SIG-M5 treated with dmso at 0.1 percent for 504 hours (cell line): Measurements from ENCODE around the gene CAMTA1.
"Not testable (repeated sequence)": the region's sequence is repeated elsewhere in the genome, so short reads cannot be mapped to it uniquely, and the experiment has no call there.

Source experiments
- DNase-seq: peaks from one replicate; lab custom pipeline; 2025; ENCODE audit not compliant: unreplicated experiment; lab: John Stamatoyannopoulos, UW

CAMTA1 gene

DNA sequence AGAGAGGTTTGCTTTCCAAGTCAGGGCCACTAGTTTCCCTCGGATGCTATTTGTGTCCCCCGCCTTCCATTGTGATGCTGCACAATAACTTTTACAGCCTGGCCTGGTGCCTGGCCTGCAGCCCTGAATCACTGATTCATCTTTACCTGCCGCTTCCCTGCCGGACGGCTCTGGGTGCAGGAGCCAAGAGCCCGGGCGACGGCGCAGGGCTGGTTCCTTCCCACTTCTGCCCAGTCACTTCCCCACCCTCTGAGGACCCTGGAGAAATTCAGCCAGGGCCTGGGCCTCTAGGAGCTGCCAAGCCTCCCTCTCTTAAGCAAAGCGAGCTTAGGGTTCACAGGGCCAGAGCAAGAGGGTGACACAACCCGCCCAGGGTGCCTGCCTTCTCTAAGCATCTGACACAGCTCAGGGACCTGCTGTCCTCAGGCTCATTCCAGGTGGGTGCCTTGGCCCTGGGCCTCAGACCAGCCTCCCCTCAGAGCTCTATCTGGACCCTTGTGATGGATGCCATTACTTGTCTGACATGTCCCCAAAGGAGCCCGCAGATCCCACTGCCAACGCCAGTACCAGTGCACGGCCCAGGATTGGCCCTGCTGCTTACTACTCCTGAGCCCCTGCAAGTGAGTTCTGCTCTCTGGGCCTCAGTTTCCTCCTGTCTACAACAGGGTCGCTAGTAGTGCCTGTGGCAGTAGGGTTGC lies 604.8 kb downstream of the CAMTA1 start:
- DNase-seq: no peak

DNA sequence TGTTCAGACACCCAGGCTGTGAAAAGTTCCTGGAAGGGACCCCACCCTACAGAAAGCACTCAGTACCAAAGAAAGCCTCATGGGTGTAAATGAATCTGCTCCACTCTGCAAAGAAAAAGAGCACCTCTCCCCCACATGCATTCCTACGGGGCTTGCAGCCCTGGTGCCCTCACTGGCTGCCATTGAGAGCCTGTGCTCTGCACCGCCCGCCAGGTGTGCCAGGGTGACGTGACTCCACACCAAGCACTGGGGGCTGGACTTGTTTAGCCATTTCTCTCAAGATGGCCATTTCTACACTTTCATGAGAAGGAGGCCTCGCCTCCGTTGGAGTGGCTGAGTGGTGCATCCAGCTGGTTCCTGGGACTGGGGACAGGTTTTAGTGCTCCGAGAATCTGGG lies 605.3 kb downstream of the CAMTA1 start:
- no peak for DNase-seq

DNA sequence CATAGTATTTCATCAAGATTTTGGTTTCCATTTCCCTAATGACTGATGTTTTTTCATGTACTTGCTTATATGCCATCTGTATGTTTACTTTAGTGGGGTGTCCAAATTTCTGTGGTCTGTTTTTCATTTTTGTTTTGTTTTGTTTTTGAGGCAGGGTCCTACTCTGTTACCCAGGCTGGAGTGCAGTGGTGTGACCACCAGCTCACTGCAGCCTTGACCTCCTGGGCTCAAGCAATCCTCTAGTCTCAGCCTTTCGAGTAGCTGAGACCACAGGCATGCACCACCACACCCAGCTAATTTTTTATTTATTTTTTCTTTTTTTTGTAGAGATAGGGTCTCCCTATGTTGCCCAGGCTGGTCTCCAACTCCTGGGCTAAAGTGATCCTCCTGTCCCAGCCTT lies 607.9 kb downstream of the CAMTA1 start:
- DNase-seq: no peak

DNA sequence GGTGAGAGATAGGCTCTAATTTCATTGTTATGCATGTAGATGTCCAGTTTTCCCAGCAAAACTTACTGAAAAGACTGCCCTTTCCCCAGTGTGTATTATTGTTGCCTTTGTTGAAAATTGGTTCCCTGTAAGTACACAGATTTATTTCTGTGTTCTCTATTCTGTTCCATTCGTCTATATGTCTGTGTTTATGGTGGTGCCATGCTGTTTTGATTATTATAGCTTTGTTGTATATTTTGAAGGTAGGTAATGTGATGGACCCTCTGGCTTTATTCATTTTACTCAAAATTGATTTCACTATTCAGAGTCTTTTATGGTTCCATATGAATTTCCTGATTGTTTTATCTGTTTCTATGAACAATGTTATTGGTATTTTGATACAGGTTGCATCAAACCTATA lies 610.0 kb downstream of the CAMTA1 start:
- DNase-seq: no peak

DNA sequence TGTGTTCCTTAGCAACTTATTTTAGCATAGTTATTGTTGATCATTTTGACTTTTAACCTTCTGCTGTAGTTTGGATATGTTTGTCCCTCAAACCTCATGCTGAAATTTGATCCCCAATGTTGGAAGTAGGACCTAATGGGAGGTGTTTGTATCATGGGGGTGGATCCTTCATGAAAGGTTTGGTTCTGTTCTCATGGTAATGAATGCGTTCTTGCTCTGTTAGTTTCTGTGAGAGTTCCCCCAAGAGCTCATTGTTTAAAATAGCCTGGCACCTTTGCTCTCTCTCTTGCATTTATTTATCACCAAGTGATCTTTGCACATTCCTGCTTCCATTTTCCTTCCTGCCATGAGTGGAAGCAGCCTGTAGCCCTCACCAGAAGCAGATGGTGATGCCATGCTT lies 613.7 kb downstream of the CAMTA1 start:
- DNase-seq: no peak

DNA sequence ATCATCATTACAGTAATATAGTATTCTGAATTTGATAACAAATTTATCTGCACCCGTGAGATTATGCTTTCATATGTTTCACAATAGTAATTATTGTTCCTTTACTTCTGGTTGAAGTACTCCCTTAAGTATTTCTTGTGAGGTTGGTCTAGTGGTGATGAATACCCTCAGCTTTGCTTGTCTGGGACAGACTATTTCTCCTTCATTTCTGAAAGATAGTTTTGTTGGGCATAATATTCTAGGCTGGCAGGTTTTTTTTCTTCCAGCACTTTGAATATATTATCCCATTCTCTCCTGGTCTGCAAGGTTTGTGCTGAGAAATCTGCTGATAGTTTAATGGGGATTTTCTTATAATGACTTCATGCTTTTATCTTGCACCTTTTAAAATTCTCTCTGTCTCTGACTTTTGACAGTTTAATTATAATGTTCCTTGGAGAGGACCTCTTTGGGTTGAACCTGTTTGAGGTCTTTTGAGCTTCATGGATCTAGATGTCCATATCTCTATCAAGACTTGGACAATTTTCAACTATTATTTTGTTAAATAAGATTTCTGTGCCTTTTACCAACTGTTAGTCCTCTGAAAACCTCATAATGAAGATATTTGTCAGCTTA lies 614.4 kb downstream of the CAMTA1 start:
- no peak for DNase-seq

DNA sequence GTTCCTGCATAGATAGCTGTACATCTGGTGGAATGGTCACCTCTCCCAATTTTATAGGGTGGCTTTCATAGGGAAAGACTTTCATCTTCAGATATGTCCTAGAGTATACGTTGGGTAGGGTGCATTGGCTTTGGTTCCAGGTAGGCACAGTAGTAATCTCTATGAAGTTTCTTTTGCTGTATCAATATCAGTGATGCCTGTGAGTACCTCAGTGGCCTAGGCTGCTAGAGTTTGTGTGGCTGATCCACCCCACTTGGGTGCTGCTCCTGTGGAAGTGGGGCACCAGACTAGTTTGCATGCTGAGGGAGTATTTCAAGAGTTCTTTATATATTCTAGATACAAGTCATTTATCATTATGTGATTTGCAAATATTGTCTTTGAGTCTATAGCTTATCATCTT lies 615.3 kb downstream of the CAMTA1 start:
- no peak for DNase-seq

DNA sequence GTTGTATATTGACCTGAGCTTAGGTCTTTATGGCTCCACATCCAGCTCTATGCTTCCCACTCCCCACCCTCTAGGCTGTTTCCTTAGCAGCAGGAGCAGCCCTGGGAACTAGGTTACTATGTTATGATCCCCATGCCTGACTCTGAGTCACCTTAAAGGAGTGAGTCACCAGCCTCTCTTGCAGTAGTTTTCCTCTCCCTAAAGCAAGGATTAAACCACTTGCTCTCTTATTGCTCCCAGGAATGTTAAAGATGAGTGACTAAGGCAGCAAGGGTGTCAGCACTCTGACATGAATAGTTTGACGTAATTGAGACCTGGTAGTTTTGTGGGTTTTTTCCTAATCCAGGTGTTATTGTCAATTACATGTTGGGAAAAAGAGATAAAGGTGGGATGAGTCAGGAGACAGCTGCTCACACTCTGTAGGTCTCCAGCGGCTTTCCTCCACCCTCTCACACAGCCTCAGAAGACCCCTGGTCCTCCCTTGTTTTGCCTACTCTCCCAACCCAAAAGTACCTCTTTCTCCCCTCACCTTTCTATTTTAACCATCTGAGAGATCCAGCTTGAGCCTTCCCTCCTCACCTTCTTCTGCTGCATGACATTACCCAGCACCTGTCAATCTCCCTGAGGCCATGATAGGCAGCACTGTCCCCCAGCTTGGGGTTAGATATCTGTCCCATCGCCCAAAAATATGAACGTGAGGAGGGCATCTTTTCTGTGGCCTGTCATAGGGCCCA lies 616.7 kb downstream of the CAMTA1 start:
- peak; percentile 12 for DNase-seq

DNA sequence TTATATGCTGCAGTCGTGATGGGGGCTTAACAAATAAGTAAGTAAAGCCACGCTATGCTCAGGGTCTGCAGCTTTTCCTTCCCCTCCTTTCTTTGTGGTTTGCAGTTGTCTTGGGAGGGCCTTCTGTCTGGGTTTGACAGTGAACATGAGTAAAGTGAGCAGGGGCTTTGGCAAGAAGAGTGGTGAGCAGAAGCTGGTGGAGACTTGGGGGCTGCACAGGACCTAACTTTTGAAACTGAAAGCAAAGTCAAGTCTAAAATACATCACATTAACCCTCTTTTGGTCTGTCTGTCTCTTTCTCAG lies 617.2 kb downstream of the CAMTA1 start:
- DNase-seq: no peak

DNA sequence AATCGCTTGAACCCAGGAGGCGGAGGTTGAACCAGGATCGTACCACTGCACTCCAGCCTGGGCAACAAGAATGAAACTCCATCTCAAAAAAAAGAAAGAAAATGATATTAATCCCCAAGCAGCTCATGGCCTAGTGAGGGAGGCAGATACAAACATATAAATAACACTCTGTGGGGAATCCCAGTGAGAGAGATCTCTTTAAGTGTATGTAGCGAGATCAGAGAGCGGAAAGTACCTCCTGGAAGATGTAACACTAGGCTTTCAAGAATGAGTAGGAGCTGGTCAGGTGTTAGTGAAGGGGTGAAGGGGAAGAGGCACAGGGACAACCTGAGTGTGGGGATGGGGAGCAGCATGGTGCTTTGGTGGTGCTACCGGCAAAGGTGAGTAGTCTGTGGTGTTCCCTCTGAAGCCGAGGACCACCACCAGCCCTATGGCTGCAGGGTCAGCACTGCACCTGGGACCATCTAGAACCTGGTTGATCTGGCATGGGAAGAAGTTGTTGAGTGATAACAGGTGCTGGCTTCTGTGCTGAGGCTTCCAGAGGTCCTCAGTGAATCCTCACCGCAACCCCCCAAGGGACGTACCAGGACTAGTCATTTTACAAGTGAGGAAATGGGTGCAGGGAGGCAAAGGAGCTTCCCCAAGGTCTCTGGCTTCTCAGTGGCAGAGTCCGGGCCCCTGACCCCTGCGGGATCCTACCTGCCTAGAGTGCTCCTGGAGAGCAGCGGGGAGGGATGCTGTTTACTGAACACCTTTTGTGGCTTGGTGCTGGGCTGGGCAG lies 618.2 kb downstream of the CAMTA1 start:
- DNase-seq: no peak

DNA sequence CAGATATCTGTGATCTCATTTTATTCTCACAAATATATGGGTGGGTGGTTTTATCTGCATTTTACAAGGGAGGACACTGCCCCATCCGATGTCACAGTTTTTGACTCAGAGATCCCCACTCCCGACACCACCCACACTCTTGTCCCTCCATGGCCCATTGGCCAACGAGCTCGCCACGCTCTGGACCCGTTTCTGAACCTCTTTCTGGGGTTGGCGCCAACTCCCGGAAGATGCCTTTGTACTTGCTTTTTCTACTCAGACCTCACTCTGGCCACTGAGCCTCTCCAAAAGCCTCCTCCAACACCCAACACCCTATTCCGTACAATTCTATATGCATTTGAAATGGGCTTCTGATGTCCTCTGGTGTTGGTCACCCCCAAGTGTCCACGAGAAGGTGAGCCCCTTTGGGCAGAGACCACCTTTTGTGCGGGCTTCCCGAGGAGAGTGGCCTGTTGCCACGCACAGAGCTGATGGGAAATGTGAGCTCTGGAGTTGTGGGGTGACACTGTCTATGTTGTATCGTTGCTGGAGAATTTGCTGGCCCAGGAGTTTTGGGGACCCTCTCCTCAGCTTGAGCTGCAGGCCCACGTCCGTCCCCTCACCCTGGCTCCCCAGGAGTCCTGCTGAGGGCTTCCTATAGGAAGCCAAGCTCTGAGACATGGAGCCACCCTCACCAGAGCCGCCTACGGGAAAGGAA lies 618.9 kb downstream of the CAMTA1 start:
- DNase-seq: no peak

DNA sequence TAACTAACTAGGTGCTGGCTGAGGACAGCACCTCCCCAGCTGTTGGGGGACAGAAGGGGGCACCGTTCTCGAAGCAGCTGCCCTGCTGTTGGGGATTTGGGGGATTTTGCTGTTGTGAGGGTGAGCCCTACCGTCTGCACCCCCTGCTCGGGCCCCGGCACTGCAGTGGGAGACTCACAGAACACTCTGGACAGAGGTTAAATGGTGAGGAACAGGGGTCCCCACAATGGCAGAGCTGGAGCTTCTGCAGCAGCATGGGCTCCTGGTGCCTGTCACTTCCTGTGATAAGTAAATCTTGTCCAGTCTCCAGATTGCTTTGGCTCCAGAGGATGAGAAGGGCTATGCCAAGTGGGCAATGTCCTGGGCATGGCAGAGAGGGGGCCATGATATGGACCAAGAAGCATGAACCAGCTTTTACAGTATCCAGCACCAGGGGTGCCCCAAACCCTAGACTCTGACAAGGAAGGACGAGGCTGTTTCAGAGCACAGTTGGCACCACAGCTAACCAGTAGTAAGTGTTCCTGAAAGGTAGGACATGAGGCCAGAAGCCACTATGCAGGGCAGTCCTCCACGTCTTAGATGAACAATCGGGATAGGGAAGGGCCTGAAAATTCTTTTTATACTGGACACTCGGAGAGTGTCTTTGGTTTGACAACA lies 620.7 kb downstream of the CAMTA1 start:
- no peak for DNase-seq

DNA sequence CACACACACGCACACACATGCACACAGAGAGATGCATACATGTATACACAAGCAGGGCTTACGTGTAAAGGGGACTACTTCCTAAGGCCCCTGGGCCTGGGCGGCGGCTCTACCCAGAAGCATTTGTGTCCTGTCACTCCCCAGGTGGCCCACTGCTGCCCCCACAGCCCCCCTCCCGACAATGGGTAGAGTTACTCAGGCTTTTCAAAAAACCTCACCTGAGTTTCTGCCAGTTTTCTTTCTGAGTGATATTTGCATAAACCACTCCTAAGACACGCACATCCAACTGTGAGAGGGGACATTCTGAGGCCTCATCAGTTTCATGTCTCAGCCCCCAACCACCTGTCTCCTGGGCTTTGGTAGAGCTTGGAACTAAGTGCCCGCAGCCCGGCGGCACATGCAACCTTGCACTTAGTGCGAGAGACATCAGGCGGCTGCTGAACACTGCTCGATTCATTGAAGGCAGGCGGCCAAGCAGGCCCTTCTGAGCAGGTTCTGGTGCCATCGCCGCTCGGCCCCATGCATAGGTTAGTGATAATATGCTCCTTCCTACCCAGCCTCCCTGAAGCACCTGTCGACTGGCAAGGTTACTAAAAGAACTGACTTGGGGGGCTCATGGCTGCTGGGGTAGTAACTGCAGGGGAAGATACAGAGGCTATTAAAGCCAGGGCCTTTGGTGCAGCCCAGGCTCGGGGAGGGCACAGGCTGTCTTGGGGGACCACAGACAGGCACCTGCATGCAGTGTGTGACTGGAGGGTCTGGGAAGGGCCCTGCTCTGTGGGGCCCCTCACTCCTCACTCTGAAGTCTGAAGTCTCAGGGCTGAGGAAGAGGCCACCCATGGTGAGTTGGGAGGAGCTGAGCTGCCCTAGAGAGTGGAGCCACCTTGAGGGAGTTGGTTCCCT lies 621.6 kb downstream of the CAMTA1 start:
- DNase-seq: no peak

DNA sequence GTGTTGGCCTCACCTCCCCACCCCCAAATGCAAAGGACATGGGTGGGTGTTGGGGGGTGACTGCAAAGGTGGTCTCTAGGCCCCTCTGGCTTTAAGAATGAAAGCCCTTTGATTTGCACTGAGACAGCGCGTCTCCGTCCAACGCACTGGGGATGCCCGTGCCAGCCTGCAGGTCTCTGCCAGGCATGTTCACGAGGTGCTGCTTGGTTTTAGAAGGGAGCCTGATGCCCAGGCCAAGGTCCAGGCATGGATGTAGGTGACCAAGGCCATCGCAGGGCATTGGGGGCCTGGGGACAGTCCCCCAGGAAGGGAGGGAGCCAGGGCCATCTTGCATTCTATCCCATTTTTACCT lies 622.3 kb downstream of the CAMTA1 start:
- no peak for DNase-seq

DNA sequence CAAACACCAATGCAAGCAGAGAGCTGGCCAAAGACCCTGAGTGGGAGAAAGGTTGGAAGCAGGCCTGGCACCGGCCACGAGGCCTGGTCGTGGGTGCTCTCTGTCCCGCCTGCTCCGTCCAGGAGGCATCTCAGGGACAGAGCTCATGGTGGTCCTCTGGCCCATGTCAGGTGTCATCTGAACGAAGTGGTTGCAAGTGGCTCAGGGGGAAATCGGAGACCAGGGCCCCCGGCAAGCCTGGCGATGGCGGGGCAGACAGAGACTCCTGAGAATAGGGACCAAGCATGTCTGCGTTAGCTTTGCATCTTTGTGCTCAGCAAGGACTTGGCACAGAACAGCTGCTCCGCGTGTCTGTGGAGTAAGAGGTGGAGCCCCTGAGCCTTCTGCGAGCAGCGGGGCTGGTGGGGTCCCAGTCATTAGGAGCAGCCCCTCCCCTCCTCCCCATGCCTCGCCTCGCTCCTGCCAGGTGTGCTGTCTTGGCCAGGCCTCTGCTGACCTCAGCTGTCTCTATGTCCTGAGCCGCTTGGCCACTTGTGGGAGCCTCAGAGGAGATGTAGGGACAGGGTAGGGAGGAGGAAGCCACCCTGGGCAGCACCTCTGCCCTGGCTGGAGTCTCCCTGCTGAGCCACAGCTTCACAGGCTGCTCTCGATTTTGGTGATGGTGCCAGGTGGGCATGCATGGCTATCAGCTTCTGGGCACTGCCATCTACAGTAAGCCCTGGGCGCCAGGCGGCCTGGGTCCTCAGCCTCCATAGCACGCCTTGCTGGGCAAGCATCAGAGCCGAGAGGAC lies 622.9 kb downstream of the CAMTA1 start:
- DNase-seq: no peak

DNA sequence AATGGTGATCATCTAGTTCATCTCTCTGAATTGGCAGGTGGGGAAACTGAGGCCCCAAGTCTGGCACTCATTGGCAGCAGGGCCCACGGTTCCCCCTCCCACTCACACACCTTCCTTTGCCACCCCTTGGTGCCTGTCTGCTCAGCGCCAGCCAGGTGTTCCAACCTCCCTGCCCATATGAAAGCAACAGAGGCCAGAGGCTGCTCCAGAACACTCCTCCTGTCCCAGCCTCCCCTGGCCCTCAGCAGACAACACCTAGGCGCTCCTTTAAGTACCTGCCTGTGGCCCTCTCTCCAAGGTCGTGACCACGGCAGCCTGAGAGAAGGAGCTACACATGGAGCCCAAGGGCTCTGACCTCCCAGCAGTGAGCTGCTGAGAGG lies 623.5 kb downstream of the CAMTA1 start:
- no peak for DNase-seq

DNA sequence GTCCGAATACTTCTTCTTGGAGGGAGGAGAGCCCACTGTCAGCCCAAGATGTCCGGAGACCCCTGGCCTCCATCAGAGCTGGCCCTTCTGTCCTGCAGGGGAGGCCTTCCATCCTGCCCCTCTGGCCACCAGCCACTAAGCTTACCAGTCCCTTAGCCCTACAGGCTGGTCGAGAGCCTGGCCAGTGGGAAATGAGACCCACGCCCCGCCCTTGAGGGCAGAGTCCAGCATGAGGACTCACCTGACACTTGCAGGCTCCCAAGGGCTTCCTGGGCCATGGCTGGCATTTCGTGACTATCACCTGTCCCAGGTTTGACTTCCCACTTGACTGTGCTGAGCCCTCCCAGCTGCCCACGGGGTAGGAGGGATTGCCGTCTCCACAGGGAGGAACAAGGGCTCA lies 624.0 kb downstream of the CAMTA1 start:
- DNase-seq: no peak

DNA sequence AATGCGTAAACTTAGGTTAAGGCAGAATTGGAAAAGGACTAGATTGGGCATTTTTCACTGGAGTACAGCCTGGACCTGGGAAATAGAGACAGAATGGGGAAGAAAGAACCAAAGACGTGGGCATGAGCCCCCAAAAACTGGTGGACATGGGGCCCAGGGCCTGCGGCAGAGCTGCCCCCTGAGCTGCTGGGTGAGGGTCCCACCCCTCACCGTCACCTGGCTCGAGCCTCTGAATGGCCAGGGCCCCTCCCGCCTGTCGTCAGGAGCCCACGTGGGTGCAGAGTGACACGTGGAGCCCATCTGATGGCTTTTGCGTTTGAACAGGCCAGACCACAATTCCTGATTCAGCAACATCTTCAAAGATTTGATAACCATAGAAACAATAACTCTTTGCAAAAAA lies 624.9 kb downstream of the CAMTA1 start:
- DNase-seq: no peak

DNA sequence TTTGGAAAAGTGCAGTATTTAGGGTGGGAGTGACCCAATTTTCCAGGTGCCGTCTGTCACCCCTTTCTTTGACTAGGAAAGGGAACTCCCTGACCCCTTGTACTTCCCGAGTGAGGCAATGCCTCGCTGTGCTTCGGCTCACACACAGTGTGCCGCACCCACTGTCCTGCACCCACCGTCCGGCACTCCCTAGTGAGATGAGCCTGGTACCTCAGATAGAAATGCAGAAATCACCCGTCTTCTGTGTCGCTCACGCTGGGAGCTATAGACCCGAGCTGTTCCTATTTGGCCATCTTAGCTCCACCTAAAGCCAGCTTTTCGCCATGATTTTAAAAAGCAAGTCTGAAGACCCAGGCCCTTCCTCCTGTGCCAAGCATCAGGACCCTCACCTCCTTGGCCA lies 632.4 kb downstream of the CAMTA1 start:
- not testable (repeated sequence) for DNase-seq
